ENCODE results near the gene ADI1.
A peak's percentile ranks its signal among the peaks of the same experiment; 100 is the strongest.
"Not testable (repeated sequence)": the region's sequence is repeated elsewhere in the genome, so short reads cannot be mapped to it uniquely, and the experiment has no call there.

The ADI1 gene

DNA sequence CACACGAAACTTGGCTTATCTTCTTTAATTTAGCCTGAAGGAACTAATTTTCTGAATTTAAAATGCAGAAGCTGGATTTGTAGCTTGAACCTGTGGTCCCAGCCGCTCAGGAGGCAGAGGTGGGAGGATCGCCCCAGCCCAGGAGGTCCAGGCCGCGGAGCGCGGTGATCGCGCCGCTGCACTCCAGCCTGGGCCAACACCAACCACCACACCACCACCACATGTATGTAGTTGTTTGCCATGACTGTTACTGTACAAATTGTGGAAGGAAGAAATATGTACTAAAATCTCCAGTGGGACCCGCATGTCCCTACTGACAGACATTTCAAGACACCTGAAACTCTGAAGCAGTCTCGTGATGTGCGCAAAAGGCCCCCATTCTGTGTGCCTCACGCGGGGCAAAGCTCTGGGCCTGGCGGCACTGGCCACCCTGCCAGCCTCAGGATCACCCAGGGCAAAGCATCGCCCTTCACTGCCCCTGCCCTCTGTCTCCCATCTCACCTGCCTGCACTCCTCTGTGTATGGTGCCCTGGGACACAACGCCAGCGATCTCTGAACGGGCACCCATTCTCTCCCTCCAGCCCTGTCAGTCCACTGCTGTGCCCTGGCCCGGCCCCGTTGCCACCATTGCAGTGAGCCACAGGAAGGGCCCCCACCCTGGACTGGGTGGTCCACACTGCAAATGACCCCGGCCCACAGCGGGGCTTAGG is 10.1 kb upstream of the ADI1 start:
- no peak for DNase-seq (ENCODE audit: low read depth in 2 of 2)

DNA sequence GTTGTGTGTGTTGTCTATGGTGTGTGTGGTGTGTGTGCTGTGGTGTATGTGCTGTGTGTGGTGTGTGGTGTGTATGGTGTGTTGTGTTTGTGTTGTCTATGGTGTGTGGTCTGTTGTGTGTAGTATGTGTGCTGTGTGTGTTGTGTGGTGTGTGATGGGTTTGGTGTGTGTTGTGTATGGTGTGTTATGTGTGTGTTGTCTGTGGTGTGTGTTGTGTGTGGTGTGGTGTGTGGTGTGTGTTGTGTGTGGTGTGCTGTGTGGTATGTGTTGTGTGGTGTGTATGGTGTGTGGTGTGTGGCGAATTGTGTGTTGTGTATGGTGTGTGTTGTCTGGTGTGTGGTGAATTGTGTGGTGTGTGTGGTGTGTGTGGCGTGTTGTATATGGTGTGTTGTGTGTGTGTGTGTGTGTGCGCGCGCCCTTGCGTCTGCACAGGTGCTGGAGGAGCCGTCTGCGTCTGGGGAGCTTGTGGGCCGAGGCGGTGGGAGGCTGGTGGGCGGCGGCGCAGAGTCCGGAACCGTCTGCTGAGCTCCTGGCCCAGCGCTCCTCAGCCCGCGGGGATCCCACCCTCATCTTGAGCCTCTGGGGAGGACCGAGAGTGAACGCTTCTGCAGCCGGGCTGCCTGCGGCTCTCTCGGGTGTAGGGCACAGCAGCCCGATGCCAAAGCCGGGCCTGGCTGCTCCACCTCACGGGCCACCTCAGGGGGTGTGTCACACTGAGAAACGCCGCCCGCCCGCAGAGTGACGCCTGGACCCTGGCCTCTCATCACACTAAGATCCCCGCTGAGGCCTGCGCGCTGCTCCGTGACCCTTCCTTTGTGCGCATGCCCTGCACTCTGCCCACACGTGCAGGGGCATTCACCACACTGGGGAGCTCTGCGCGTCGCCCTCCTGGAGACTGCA is 8.8 kb upstream of the ADI1 start:
- DNase-seq (ENCODE audit: low read depth in 2 of 2): no peak

DNA sequence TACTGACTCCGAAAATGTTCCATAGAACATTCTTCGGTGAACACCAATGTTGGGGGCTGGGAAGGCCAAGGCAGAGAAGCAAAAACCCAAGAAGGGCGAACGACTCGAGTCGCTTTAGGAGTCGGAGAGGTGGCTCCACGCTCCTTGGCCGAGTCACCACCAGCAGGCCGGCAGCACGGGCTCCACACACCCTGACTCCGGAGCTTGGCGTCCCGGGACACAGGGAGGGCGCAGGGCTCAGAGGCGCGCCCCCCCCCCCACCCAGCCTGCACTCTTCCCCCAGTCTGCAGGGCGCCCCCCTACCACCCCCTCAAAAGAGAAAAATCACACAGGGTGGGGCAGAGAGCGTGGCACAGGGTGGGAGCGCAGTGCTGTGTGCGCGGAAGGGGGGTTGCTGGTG is 7.5 kb upstream of the ADI1 start:
- DNase-seq (ENCODE audit: low read depth in 2 of 2): no peak

DNA sequence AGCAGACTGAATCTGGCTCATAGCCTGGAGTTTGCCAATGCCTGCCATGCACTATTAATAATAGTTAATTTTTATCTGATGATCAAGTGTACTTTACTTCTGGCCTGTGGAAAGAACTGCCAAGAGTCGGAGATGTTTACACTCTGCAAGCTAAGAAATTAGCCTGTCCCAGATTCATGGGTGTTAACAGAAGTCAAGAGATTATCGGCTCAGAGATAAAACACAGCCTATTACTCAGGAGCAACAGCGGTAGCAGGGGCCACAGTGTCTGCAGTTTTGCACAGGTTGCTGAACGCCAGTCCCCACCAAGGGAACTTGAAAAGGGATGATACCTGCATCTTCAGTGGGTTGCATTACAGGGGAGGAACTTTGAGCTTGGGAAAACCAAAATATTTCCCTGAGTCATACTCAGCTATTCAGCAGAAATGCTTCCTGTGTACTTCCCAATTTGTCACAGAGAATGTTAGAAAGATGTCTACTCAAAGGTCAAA is 4.3 kb upstream of the ADI1 start:
- DNase-seq (ENCODE audit: low read depth in 2 of 2): no peak

DNA sequence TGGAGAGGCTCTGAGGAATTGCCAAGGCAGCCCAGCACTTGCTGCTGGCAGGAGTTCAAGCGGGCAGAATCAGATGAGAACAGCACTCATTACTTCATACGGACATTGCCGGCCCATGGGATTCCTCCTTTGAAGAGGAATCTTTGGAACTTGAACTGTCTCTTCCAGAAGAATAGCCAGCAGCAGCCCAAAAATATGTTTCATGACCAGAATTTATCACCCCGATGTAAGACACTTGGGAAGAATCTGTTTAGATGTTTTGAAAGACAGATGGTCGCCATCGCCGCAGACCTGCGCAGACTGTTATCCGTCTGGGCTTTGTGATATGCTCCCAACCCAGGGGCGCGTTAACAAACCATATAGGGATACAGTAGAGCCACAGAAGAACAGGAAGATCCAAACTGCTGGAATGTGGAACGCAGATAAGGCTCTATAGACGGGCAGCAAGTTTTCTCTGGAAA is 3.7 kb upstream of the ADI1 start:
- no peak for DNase-seq (ENCODE audit: low read depth in 2 of 2)

DNA sequence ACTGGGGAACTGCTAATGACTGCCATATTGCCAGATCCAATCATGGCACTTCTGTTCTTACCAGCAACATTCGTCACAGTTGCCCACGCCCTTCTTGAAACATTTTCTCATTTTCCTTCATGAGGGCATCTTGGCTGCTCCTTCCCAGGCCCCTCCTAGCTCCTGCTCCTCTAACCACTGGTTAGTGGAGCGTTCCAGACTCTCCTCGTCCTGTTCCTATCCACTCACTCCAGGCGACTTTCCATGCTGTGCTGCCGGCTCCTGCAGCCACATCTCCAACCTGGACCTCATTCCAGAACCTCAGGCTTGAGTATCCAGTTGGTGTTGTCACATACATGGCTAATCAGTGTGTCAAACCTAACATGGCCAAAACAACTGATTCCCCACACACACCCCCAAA is 1.3 kb upstream of the ADI1 start:
- no peak for DNase-seq (ENCODE audit: low read depth in 2 of 2)

DNA sequence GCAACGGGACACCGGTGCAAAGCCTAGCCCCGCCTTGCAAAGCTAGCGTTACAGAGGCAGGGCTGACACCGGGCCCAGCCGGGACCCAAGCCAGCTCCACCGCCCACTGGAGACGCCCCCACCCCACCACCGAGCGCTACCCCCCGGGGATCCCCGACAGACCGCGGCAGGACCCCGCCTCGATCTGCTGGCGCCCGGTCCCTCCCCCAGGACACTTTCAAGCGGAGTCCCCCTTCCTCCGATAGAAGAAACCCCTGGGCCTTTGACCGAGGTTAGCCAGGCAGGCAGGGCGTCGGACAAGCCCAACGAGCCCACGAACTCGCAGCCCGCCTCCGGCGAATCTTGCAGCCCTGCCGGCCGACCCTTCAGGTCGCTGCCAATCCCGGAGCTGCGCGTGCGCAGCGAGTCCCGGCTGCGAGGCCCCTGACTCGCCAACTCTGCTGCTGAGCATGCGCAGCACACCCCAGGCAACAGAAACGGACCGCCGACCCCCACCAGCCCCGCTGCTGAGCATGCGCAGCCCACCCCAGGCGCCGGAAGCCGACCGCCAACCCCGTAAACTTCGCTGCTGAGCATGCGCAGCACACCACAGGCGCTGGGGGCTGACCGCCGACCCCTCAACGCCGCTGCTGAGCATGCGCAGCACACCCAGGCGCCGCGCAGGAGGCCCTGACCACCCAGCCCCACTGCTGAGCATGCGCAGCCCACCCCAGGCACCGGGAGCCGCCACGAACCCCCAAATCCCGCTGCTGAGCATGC is 656 bp downstream of the ADI1 start:
- peak; percentile 94 to 95 for DNase-seq (ENCODE audit: low read depth in 2 of 2)

DNA sequence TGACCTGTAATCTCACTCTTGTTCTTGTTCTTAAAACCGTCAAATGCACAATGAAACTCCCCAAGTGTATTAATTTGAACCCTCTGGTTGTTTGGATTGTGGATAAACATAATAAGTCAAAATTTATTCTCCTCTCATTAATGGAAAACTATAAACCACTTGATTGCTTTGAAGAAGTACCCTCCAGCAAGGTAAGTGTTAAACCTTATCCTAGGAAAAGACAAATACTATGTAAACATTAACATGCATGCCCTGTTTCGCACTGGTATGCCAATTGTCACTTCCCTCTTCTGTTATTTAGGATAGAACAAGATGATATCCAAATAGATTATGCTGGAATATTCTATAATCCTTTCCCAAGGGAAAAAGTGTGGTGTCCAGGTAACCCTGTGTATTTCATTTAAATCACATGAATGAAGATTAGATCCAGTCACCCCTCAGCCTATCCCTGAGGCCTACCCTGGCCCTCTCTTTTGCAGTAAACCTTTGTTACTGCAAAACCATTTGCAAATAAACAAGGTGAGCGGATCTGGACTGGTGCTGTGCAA is 1.3 kb downstream of the ADI1 start:
- no peak for DNase-seq (ENCODE audit: low read depth in 2 of 2)

DNA sequence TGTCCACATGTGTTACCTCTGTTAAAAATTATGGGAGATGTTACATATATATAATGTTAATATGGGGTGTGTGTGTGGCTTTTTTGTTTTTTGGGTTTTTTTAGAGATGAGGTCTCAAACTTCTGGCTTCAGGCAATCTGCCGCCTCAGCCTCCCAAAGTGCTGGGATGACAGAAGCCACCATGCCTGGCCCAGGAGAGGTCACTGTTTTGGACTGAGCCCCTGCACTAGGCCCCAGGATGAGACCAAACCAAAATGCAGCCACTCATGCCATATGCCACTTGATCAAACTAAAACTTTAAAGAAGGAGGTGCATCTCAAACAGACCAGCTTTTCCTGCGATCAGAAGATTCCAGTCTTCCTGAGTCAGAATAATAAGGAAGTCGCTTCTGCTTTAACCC is 2.5 kb downstream of the ADI1 start:
- no peak for DNase-seq (ENCODE audit: low read depth in 2 of 2)

DNA sequence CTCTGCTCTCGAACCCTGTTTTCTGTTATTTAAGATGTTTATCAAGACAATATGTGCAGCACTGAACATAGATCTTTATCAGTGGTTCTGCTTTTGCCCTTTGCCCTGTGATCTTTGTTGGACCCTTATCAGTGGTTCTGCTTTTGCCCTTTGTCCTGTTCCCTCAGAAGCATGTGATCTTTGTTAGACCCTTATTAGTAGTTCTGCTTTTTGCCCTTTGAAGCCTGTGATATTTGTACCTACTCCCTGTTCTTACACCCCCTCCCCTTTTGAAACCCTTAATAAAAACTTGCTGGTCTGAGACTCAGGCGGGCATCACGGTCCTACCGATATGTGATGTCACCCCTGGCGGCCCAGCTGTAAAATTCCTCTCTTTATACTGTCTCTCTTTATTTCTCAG is 3.9 kb downstream of the ADI1 start:
- DNase-seq (ENCODE audit: low read depth in 2 of 2): not testable (repeated sequence)

DNA sequence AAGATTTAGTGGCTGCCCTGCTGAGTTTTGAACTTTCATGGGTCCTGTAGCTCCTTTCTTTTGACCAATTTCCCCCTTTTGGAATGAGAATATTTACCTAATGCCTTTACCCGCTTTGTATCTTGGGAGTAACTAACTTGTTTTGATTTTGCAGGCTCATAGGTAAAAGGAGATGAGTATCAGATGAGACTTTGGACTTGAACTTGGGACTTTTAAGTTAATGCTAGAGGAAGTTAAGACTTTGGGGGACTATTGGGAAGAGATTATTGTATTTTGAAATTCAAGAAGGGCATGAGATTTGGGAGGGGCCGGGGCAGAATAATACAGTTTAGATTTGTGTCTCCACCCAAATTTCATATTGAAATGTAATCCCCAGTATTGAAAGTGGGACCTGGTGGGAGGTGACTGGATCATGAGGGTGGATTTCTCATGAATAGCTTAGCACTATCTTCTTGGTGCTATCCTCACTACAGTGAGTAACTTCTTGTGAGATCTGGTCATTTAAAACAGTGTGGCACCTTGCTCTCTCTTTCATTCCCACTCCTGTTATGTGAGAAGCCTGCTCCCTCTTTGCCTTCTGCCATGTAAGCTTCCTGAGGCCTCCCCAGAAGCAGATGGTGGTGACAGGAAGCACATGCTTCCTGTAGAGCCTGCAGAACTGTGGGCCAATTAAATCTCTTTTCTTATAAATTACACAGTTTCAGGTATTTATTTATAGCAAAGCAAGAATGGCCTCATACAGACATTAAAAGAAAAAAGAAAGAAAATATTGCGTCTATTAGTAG is 6.1 kb downstream of the ADI1 start:
- no peak for DNase-seq (ENCODE audit: low read depth in 2 of 2)

DNA sequence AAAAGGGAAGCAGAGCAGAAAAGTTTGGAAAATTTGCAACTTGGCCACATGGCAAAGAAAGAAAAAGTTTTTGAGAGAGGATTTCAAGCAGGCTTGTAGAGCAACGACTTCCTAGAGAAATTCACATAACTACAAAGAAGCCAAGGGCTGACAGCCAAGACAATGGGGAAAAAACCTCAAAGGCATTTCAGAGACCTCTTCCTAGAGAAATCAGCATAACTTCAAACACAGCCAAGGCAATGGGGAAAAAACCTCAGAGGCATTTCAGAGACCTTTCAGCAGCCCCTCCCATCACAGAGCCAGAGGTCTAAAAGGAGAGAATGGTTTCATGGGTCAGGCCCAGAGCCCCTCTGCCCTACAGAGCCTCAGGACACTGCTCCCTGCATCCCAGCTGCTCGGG is 7.2 kb downstream of the ADI1 start:
- no peak for DNase-seq (ENCODE audit: low read depth in 2 of 2)

DNA sequence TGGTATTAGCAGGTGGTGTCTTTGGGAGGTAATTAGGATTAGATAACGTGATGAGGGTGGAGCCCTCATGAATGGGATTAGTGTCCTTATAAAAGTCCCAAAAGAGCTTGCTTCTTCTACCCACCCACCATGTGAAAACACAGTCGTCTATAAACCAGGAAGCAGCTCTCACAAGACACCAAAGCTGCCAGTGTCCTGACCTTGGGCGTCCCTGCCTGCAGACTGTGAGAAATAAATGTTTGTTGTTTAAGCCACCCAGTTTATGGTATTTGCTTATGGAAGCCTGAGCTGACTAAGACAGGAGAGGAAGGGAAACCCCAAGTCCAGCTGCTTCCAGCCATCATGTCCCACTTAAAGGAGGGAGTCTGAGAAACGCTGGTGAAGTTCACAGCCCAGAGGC is 13.6 kb downstream of the ADI1 start:
- DNase-seq (ENCODE audit: low read depth in 2 of 2): no peak

DNA sequence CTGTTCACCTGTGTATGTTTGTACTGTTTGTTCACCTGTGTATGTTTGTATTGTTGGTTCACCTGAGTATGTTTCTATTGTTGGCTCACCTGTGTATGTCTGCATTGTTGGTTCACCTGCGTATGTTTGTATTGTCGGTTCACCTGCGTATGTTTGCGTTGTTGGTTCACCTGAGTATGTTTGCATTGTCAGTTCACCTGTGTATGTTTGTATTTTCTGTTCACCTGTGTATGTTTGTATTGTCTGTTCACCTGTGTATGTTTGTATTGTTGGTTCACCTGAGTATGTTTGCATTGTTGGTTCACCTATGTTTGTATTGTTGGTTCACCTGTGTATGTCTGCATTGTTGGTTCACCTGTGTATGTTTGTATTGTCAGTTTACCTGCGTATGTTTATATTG is 14.6 kb downstream of the ADI1 start:
- DNase-seq (ENCODE audit: low read depth in 2 of 2): no peak

DNA sequence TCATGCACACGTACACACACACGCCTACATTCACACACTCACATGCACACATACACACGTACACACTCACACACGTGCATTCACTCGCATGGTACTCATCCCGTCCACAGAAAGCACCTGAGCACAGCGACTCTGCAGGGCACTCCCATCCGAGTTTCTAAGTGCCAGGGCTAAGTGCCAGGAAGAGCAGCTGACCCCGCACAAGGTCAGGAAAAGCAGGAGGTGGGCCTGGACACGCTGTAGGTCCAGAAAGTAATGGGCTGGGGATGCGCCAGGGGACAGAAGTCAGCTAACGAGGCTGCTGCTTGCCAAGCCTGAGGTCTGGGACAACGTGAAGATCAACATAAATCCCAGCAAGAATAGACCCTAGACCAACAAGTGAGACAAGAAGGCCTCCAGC is 15.8 kb downstream of the ADI1 start:
- DNase-seq (ENCODE audit: low read depth in 2 of 2): no peak

DNA sequence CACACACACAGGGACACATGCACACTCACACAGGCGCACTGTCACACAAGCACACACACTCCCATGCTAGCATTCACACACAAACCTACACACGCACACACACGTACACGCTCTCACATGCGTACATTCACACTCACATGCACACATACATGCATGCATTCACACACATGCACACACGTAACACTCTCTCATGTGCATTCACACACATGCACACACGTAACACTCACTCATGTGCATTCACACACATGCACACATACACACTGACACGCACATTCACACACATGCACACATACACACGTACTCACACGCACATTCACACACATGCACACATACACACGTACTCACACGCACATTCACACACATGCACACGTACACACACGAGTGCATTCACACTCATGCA is 16.3 kb downstream of the ADI1 start:
- DNase-seq (ENCODE audit: low read depth in 2 of 2): no peak

DNA sequence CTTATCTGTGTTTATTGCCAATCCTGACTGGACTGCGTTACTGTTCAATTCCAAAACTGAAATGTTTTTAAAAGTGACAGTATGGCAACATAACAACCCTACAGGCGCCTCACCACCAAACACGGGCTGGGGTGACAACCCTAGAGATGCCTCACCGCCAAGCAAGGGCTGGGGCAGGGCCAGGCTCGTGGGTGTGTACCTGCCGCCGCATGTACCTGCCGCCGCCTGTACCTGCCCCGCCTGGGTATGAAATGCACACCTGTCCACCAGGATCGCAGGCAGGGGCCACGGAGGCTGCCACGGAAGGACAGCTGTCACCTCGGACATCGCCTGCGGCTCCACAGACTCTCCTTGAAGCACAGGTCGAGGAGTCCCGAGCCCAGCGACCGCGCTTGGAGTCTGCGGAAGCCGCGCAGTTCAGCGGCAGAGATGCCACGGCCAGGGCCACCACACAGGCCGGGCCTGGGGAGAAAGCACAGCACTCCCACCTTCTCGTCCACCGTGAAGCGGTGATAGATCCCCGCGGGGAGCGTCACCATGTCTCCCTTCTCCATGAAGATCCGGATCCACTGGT is 18.9 kb downstream of the ADI1 start:
- DNase-seq (ENCODE audit: low read depth in 2 of 2): no peak

DNA sequence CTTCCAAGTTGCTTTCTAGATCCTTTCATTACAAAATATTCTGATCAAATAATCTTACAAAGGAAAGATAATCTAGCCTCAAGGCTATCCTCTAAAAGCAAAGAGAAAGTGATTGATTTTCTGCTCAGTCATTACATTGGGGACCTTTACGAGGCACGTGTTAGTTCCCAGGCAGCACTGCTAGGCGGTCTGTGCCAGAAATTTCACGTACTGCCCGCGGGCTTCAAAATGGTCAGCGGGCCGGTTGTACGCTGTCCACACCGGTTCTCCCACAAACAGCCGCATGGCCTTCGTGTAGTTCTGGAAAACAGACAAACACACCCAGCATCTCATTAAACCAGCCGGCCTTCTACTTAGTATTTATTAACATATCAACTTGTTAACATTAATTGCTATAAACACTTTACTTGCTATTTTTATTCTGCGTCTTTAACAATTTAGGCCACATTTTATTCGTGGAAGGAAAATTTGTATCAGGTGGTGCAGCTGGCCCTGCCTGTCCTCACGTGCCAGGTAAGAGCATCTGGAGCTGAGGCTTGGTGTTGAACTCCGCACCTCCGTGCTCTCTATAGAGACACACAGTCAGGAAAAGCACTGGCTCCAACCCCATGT is 20.4 kb downstream of the ADI1 start:
- DNase-seq (ENCODE audit: low read depth in 2 of 2): no peak

DNA sequence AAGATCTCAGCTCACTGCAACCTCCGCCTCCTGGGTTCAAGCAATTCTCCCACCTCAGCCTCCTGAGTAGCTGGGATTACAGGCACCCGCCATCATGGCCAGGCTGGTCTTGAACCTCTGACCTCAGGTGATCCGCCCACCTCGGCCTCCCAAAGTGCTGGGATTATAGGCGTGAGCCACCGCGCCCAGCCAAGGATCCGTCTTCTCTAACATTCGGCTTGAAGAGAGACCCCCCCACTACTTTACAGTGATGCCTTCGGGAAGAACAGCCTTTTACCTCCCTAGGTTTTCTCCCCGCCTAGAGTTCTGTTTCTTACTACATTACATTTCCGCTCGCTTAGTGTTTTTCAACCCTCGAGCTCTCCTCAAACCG is 22.6 kb downstream of the ADI1 start:
- not testable (repeated sequence) for DNase-seq (ENCODE audit: low read depth in 2 of 2)

DNA sequence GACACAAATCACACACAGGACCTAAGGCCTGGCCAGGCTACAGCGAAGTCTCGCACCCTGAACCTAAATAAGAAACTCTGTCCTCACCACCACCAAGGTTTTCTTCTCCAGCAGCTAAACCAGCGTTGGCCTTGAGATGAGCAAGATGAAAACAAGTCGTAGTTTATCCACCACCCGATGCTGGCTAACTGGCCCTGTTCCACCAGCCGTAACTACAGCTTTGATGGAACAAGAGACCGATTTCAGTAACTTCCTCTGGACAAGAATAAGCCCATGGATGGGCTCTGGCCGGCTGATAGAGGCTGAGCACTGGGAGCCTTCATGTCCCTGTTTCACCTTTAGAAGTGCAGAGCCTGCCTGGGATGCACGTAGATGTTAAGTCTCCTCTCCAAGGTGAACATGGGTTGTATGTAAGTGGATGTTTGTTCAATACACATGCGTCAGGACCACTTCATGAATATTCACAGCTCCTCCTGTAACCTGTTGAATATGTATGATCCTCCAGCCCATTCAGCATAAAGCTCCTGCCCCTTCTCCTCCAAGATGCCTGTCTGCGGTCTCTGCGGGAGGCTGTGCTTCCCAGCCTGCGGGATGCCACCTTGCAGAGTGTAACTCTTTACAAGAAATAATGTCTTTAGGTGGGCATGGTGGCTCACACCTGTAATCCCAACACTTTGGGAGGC is 24.2 kb downstream of the ADI1 start:
- no peak for DNase-seq (ENCODE audit: low read depth in 2 of 2)

Data from fibroblast of skin of left quadriceps (primary cell).